Activated naive CD8-positive, alpha-beta T cell treated with anti-CD3 and anti-CD28 coated beads, Interleukin-2, amount 50 U/mL, for 24 hours (primary cell): ENCODE results near the gene PNPLA7.
"Not testable (repeated sequence)": the region's sequence is repeated elsewhere in the genome, so short reads cannot be mapped to it uniquely, and the experiment has no call there.

Source experiments
- ATAC-seq: fragments of 150-1000 bp; cut with Tn5 transposase; one replicate; pipeline ENCODE4 v1.10.0; 2021
- DNase-seq: peaks from one replicate; pipeline ENCODE4 v3.0.0; 2021
- H3K27ac Mint-ChIP-seq: one replicate; pipeline ENCODE4 v1.8.0; 2021; ENCODE audit warnings: mild to moderate bottlenecking, mixed read lengths
- H3K27me3 Mint-ChIP-seq: one replicate; pipeline ENCODE4 v1.8.0; 2021; ENCODE audit warnings: mixed read lengths
- H3K36me3 Mint-ChIP-seq: one replicate; pipeline ENCODE4 v1.8.0; 2021; ENCODE audit warnings: low read depth, mixed read lengths
- H3K4me1 Mint-ChIP-seq: one replicate; pipeline ENCODE4 v1.8.0; 2021; ENCODE audit warnings: mixed read lengths
- H3K4me3 Mint-ChIP-seq: one replicate; pipeline ENCODE4 v1.8.0; 2021; ENCODE audit warnings: mild to moderate bottlenecking, moderate library complexity, mixed read lengths
- H3K9me3 Mint-ChIP-seq: one replicate; pipeline ENCODE4 v1.8.0; 2021; ENCODE audit warnings: mixed read lengths

PNPLA7 gene

GRCh38 chr9:137558127-137558526 is 7.9 kb upstream of the PNPLA7 start:
- Mint-ChIP-seq H3K4me3 (no peak overlapping the region), H3K4me1 (no peaks in the 10 kb centered on the region), H3K27ac (no peak overlapping the region), H3K36me3 (peaks cover 30% of the 10 kb centered on the region), H3K27me3 (no peaks in the 10 kb centered on the region), H3K9me3 (no peaks in the 10 kb centered on the region)
- DNase-seq, result no peak
- no peak for ATAC-seq

- Mint-ChIP-seq H3K4me3 (no peak overlapping the region), H3K27ac (no peak overlapping the region), H3K27me3 (no peaks in the 10 kb centered on the region), H3K4me1 (peaks cover 7% of the 10 kb centered on the region), H3K36me3 (peaks cover 28% of the 10 kb centered on the region), H3K9me3 (no peaks in the 10 kb centered on the region)
- DNase-seq (no peak), ATAC-seq (no peak)
These were observed 6.1 kb upstream of the PNPLA7 start for GRCh38 chr9:137556069-137556838.

- Mint-ChIP-seq H3K4me3 (no peak overlapping the region), H3K9me3 (no peaks in the 10 kb centered on the region), H3K27ac (no peak overlapping the region), H3K4me1 (peaks cover 8% of the 10 kb centered on the region), H3K36me3 (peaks cover 24% of the 10 kb centered on the region), H3K27me3 (no peaks in the 10 kb centered on the region)
- DNase-seq (no peak), ATAC-seq (no peak)
These were observed 5.0 kb upstream of the PNPLA7 start for GRCh38 chr9:137555179-137555578.

GRCh38 chr9:137554349-137554748 is 4.1 kb upstream of the PNPLA7 start:
- Mint-ChIP-seq H3K27me3 (no peaks in the 10 kb centered on the region), H3K27ac (no peak overlapping the region), H3K4me1 (peaks cover 14% of the 10 kb centered on the region), H3K36me3 (peaks cover 16% of the 10 kb centered on the region), H3K4me3 (no peak overlapping the region), H3K9me3 (no peaks in the 10 kb centered on the region)
- no peak for DNase-seq
- no peak for ATAC-seq

GRCh38 chr9:137553654-137554053 is 3.5 kb upstream of the PNPLA7 start:
- not testable (repeated sequence) for DNase-seq, H3K27me3 Mint-ChIP-seq, ATAC-seq, H3K27ac Mint-ChIP-seq, H3K9me3 Mint-ChIP-seq
- Mint-ChIP-seq H3K4me1 (peaks cover 18% of the 10 kb centered on the region), H3K4me3 (peak overlapping the region; percentile 84), H3K36me3 (peaks cover 16% of the 10 kb centered on the region)

GRCh38 chr9:137552022-137552768 is 2.0 kb upstream of the PNPLA7 start:
- no peaks in the 10 kb centered on the region for H3K27me3 Mint-ChIP-seq
- peaks cover 13% of the 10 kb centered on the region for H3K36me3 Mint-ChIP-seq
- H3K9me3 Mint-ChIP-seq, result no peaks in the 10 kb centered on the region
- peak overlapping the region; percentile 86 for H3K27ac Mint-ChIP-seq
- DNase-seq (peak; percentile 29), ATAC-seq (no peak)
- peaks cover 18% of the 10 kb centered on the region for H3K4me1 Mint-ChIP-seq
- peak overlapping the region; percentile 84 for H3K4me3 Mint-ChIP-seq

GRCh38 chr9:137551264-137552021 is 1.2 kb upstream of the PNPLA7 start, which contains the start of gene MRPL41:
Gene MRPL41, plus strand, starts transcription at chr9:137551879. Its CDS starts 203 bp downstream, at chr9:137552082.
- H3K27me3 Mint-ChIP-seq, result no peaks in the 10 kb centered on the region

GRCh38 chr9:137550958-137551263 is 709 bp upstream of the PNPLA7 start:
- peaks cover 18% of the 10 kb centered on the region for H3K4me1 Mint-ChIP-seq
- DNase-seq, H3K9me3 Mint-ChIP-seq, ATAC-seq, H3K27me3 Mint-ChIP-seq, H3K27ac Mint-ChIP-seq: not testable (repeated sequence)
- H3K36me3 Mint-ChIP-seq, result peaks cover 11% of the 10 kb centered on the region
- peak overlapping the region; percentile 84 for H3K4me3 Mint-ChIP-seq

More at GRCh38 chr9:137551264-137552021, 1.2 kb upstream of the PNPLA7 start, which contains the start of gene MRPL41:
- peak; percentile 92 for ATAC-seq
- H3K27ac Mint-ChIP-seq, result peak within 1 kb of the TSS; percentile 86
- no peaks in the 10 kb centered on the region for H3K9me3 Mint-ChIP-seq
- peaks cover 18% of the 10 kb centered on the region for H3K4me1 Mint-ChIP-seq
- DNase-seq, result peak; percentile 91
- peak within 1 kb of the TSS; percentile 84 for H3K4me3 Mint-ChIP-seq
- H3K36me3 Mint-ChIP-seq, result peaks cover 13% of the 10 kb centered on the region

- ATAC-seq, result no peak
- H3K4me3 Mint-ChIP-seq, result no peak overlapping the region
- no peaks in the 10 kb centered on the region for H3K9me3 Mint-ChIP-seq
- H3K4me1 Mint-ChIP-seq, result peaks cover 19% of the 10 kb centered on the region
- no peak overlapping the region for H3K27ac Mint-ChIP-seq
- H3K36me3 Mint-ChIP-seq, result peaks cover 5% of the 10 kb centered on the region
- no peak for DNase-seq
- H3K27me3 Mint-ChIP-seq, result no peaks in the 10 kb centered on the region
These were observed 2.3 kb downstream of the PNPLA7 start for GRCh38 chr9:137547687-137548543.

- Mint-ChIP-seq H3K27ac (no peak overlapping the region), H3K4me3 (no peak overlapping the region), H3K4me1 (peaks cover 10% of the 10 kb centered on the region), H3K36me3 (no peaks in the 10 kb centered on the region), H3K27me3 (no peaks in the 10 kb centered on the region), H3K9me3 (no peaks in the 10 kb centered on the region)
- no peak for DNase-seq
- no peak for ATAC-seq
These were observed 5.1 kb downstream of the PNPLA7 start for GRCh38 chr9:137545123-137545522.

- H3K27ac Mint-ChIP-seq, result no peak overlapping the region
These were observed 5.9 kb downstream of the PNPLA7 start for GRCh38 chr9:137544176-137544760.

GRCh38 chr9:137543237-137543963 is 6.8 kb downstream of the PNPLA7 start:
- Mint-ChIP-seq H3K27me3 (no peaks in the 10 kb centered on the region), H3K27ac (no peak overlapping the region), H3K4me3 (no peak overlapping the region), H3K4me1 (peaks cover 1% of the 10 kb centered on the region), H3K9me3 (no peaks in the 10 kb centered on the region), H3K36me3 (no peaks in the 10 kb centered on the region)
- DNase-seq, result no peak
- ATAC-seq, result peak; percentile 13

More at GRCh38 chr9:137544176-137544760, 5.9 kb downstream of the PNPLA7 start:
- Mint-ChIP-seq H3K27me3 (no peaks in the 10 kb centered on the region), H3K4me3 (no peak overlapping the region), H3K4me1 (peaks cover 5% of the 10 kb centered on the region), H3K36me3 (no peaks in the 10 kb centered on the region), H3K9me3 (no peaks in the 10 kb centered on the region)
- DNase-seq, result no peak
- peak; percentile 64 for ATAC-seq

- no peak for DNase-seq
- Mint-ChIP-seq H3K36me3 (no peaks in the 10 kb centered on the region), H3K27me3 (no peaks in the 10 kb centered on the region), H3K27ac (no peak overlapping the region), H3K4me3 (no peak overlapping the region), H3K4me1 (peaks cover 2% of the 10 kb centered on the region), H3K9me3 (no peaks in the 10 kb centered on the region)
- no peak for ATAC-seq
These were observed 7.7 kb downstream of the PNPLA7 start for GRCh38 chr9:137542486-137542885.
